Tibial artery (tissue), 4 donors: Measurements from ENCODE around the gene CDC25A.

Experiments
- DNase-seq, 2 donors: peaks; one replicate each; pipeline ENCODE4 v3.0.0-alpha.2; 2019
- H3K27ac ChIP-seq, 2 donors: fragments of 200-600 bp; sonication (generic) in 1 of 2; 1 replicate in 1 of 2; 2 replicates in 1 of 2; pipeline ENCODE4 v1.5.1; 2018 to 2019; ENCODE audit warnings: mild to moderate bottlenecking in 1 of 2
- H3K27me3 ChIP-seq, 2 donors: fragments of 200-600 bp; sonication (generic) in 1 of 2; one replicate each; pipeline versions ENCODE4 v1.5.1 to v1.6.0; 2016 to 2019
- H3K36me3 ChIP-seq, 3 donors: fragments of 200-600 bp; sonication (generic) in 2 of 3; one replicate each; pipeline ENCODE4 v1.5.1; 2016 to 2019; ENCODE audit warnings: mild to moderate bottlenecking in 2 of 3
- H3K4me1 ChIP-seq, 4 donors: fragments of 200-600 bp; sonication (generic) in 2 of 4; 1 replicate in 3 of 4; 2 replicates in 1 of 4; pipeline ENCODE4 v1.5.1; 2016 to 2019
- H3K4me3 ChIP-seq, 2 donors: fragments of 200-600 bp; sonication (generic) in 1 of 2; 1 replicate in 1 of 2; 2 replicates in 1 of 2; pipeline ENCODE4 v1.5.1; 2018 to 2019; ENCODE audit warnings: mild to moderate bottlenecking in 2 of 2
- H3K9me3 ChIP-seq, 3 donors: fragments of 200-600 bp; sonication (generic) in 1 of 3; one replicate each; pipeline ENCODE4 v1.5.1; 2016 to 2019
- CTCF ChIP-seq, 2 experiments: fragments of 200-600 bp in 1 of 2; fragments of 450-650 bp in 1 of 2; IDR thresholded peaks; one replicate each; pipeline ENCODE4 v1.5.1; 2017 to 2019; ENCODE audit warnings: antibody characterized with exemption in 2 of 2, mild to moderate bottlenecking in 1 of 2, moderate library complexity in 1 of 2
- intact Hi-C: fragments of 100-400 bp; cut with DNase I; formaldehyde crosslinking; loops from one replicate; pipeline ENCODE4 v1.15.0; 2023; ENCODE audit warnings: low total_unique reads

The CDC25A gene

GRCh38 chr3:48185129-48185528 is 3.1 kb downstream of the CDC25A start:
- Histone ChIP-seq H3K9me3 (no peaks in the 10 kb centered on the region), H3K4me3 (no peak overlapping the region), H3K36me3 (peaks cover 0 to 30% (median 0%) of the 10 kb centered on the region in 3 donors), H3K27ac (no peak overlapping the region), H3K4me1 (peaks cover 0 to 12% (median 7%) of the 10 kb centered on the region in 4 donors), H3K27me3 (no peaks in the 10 kb centered on the region)
- intact Hi-C loops = no loop called here
- no peak for DNase-seq
- TF ChIP-seq CTCF (IDR thresholded peaks at IDR 0.05) = no peak

- H3K27ac ChIP-seq = no peak overlapping the region
- no peak for TF ChIP-seq CTCF (IDR thresholded peaks at IDR 0.05)
- H3K4me3 ChIP-seq = no peak overlapping the region
- H3K9me3 ChIP-seq = no peaks in the 10 kb centered on the region
- no peak for DNase-seq
- H3K36me3 ChIP-seq = peaks cover 0 to 30% (median 0%) of the 10 kb centered on the region in 3 donors
- H3K4me1 ChIP-seq = peaks cover 0 to 12% (median 7%) of the 10 kb centered on the region in 4 donors
- H3K27me3 ChIP-seq = no peaks in the 10 kb centered on the region
- intact Hi-C loops = no loop called here
These were observed 3.9 kb downstream of the CDC25A start for GRCh38 chr3:48184299-48184698.

GRCh38 chr3:48180531-48181253 is 7.5 kb downstream of the CDC25A start:
- no peak overlapping the region for H3K4me3 ChIP-seq
- no peak for TF ChIP-seq CTCF (IDR thresholded peaks at IDR 0.05)
- H3K9me3 ChIP-seq = no peaks in the 10 kb centered on the region
- H3K27ac ChIP-seq = no peak overlapping the region
- H3K36me3 ChIP-seq = peaks cover 0 to 48% (median 0%) of the 10 kb centered on the region in 3 donors
- no peak for DNase-seq
- H3K27me3 ChIP-seq = no peaks in the 10 kb centered on the region
- intact Hi-C loops = no loop called here
- H3K4me1 ChIP-seq = no peaks in the 10 kb centered on the region

- Histone ChIP-seq H3K9me3 (no peaks in the 10 kb centered on the region), H3K36me3 (peaks cover 0 to 55% (median 0%) of the 10 kb centered on the region in 3 donors), H3K4me3 (no peak overlapping the region), H3K27me3 (no peaks in the 10 kb centered on the region), H3K4me1 (no peaks in the 10 kb centered on the region), H3K27ac (no peak overlapping the region)
- DNase-seq = no peak
- intact Hi-C loops = no loop called here
- TF ChIP-seq CTCF (IDR thresholded peaks at IDR 0.05) = no peak
These were observed 8.2 kb downstream of the CDC25A start for GRCh38 chr3:48180021-48180420.

GRCh38 chr3:48178072-48178471 is 10.1 kb downstream of the CDC25A start:
- Histone ChIP-seq H3K27me3 (no peaks in the 10 kb centered on the region), H3K27ac (no peak overlapping the region), H3K4me3 (no peak overlapping the region), H3K36me3 (peaks cover 0 to 59% (median 0%) of the 10 kb centered on the region in 3 donors), H3K4me1 (no peaks in the 10 kb centered on the region), H3K9me3 (no peaks in the 10 kb centered on the region)
- DNase-seq = no peak
- TF ChIP-seq CTCF (IDR thresholded peaks at IDR 0.05) = no peak
- intact Hi-C loops = no loop called here
